Stimulated activated CD8-positive, alpha-beta memory T cell treated with anti-CD3 and anti-CD28 coated beads, Interleukin-12 subunit alpha, Interleukin-12 subunit beta, amount 100 ng/mL, for 4 hours (primary cell): Measurements from ENCODE around the gene TSC2.
"Not testable (repeated sequence)": the region's sequence is repeated elsewhere in the genome, so short reads cannot be mapped to it uniquely, and the experiment has no call there.

Experiments used
- DNase-seq: peaks from one replicate; pipeline ENCODE4 v3.0.0-alpha.2; 2020; ENCODE audit warnings: low read depth

The TSC2 gene

GRCh38 chr16:2031081-2031577 is 16.7 kb upstream of the TSC2 start:
- DNase-seq, result no peak

DNA sequence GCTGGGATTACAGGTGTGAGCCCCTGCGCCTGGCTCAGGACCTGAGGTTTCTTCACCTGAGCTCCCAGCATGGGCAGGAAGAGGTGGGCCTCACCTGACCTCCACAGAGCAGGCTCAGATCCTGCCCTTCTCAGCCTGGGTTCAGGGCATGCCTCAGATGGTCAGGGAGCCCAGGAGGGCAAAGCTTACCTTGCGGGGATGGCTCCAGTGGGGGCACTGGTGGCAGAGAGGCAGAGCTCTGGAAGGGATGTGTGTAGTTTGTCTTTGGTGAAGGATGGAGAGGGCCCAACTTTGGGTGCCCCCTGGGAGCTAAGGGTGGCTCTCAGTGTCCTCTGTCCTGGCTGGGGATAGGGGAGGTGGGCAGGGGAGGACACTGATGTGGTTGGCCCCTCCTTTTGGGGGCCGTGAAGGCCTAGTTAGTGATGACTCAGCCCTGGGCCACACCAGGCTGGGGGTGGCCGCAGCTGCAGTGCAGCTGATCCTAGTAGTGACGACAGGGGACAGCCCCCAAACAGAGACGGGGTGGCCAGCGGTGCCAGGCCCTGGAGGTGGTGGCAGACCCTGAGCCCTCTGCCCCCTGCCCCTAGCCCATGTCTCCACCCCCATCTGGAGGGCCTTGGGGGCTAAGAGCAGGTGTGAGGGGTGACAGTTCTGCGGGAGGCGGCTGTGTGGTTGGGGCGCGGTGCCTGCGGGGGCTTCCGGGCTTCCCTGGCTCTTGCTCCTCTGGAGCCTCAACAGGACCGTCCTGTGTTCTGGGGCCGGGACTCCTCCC is 15.3 kb upstream of the TSC2 start:
- no peak for DNase-seq

DNA sequence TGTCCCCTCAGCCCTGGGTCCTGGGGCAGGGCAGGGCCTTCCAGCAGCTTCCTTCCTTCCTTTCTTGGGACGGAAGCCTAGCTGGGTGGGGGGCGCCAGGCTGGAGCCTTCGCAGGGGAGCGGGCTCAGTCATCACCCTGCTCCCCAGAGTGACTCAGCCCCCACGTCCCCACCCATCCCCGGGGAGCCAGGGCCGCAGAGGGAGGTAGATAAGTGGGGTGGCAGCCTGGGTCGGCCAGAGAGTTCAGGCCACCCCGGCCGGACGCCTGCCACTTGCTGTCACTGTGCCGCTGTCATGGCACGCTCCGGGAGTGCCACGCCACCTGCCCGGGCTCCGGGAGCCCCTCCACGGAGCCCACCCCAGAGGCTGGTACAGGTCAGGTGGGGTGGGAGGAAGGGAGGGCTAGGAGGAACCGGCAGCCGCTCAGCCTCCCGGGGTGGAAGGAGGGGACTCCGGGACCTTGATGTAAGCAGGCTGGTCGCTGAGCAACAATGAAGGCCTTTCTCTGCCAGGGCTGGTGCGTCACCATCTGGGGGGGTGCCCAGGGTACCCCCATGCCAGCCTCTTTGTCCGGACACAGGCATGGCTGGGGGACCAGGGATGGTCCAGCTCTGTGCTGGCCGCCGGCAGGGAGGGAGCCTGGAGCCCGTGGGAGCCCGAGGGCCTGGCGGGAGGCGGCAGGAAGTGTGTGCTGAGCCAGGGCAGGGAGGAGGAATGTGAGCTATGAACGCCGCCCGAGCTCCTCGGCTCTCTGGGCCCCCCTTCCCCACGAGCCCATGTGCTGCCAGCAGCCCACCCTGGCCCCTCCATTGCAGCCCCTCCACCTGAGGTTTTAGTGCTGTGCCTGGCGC is 14.5 kb upstream of the TSC2 start:
- no peak for DNase-seq

DNA sequence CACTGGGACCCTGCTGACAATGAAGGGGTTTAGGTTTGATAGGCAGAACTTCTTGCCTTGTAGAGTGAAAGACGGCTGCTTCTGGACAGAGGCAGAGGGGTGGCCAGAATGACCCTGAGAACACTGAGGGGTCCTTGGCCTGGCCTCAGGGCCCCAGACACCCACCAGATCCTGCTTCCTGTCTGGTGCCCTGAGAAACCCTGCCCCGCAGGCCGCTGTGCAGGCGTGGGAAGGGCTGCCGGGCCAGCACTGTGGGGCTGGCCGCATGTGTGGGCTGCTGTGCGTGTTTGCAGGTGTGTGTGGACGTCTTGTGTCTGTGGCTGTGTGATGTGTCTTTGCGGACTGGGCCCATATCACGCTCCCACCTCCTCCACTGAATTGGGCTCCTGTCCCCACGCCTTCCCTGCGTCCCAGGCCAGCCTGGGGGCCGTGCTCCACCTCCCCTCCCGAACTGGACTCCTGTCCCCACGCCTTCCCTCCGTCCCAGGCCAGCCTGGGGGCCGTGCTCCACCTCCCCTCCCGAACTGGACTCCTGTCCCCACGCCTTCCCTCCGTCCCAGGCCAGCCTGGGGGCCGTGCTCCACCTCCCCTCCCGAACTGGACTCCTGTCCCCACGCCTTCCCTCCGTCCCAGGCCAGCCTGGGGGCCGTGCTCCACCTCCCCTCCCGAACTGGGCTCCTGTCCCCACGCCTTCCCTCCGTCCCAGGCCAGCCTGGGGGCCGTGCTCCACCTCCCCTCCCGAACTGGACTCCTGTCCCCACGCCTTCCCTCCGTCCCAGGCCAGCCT is 13.7 kb upstream of the TSC2 start:
- DNase-seq, result not testable (repeated sequence)

GRCh38 chr16:2034696-2035430 is 12.9 kb upstream of the TSC2 start:
- DNase-seq, result no peak

GRCh38 chr16:2035431-2036199 is 12.2 kb upstream of the TSC2 start:
- no peak for DNase-seq

DNA sequence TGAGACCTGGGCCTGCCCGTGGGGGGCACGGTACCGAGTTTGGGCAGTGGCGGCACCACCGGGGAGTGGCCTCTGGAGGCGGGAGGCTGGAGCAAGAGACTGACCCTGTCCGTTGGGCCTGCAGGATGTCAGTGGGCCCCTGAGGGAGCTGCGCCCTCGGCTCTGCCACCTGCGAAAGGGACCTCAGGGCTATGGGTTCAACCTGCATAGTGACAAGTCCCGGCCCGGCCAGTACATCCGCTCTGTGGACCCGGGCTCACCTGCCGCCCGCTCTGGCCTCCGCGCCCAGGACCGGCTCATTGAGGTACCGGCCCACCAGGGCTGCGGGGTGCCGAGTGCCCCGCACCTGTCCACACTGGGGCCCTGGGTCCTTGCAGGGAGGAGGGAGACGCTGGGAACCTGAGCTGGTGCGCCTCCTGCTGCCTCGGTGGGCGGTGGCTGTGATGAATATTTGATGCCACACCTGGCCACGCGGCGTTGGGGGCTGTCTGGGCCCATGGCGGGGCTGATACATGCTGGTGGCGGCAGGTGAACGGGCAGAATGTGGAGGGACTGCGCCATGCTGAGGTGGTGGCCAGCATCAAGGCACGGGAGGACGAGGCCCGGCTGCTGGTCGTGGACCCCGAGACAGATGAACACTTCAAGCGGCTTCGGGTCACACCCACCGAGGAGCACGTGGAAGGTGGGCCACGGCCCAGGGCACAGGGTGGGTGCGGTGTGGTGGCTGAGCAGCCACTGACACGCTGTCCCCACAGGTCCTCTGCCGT is 11.4 kb upstream of the TSC2 start:
- no peak for DNase-seq

- DNase-seq, result no peak
Measured at GRCh38 chr16:2037115-2037514, 10.7 kb upstream of the TSC2 start.

DNA sequence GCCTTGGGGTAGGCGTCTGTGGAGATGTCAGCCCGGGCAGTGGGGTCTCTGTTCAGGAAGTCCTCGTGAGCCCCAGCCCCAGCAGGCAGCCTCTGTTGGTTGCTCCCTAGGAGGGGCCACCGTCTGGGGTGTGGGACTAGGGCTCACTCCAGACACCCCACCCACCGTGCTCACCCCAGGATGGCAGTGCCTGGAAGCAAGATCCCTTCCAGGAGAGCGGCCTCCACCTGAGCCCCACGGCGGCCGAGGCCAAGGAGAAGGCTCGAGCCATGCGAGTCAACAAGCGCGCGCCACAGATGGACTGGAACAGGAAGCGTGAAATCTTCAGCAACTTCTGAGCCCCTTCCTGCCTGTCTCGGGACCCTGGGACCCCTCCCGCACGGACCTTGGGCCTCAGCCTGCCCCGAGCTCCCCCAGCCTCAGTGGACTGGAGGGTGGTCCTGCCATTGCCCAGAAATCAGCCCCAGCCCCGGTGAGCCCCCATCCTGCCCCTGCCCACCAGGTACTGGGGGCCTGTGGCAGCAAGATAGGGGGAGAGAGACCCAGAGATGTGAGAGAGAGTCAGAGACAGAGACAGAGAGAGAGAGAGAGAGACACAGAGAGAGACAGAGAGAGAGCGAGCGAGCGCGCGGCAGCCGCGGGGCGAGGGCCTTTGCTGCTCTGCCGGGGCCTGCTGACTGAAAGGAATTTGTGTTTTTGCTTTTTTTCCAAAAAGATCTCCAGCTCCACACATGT is 10.0 kb upstream of the TSC2 start:
- DNase-seq, result no peak

DNA sequence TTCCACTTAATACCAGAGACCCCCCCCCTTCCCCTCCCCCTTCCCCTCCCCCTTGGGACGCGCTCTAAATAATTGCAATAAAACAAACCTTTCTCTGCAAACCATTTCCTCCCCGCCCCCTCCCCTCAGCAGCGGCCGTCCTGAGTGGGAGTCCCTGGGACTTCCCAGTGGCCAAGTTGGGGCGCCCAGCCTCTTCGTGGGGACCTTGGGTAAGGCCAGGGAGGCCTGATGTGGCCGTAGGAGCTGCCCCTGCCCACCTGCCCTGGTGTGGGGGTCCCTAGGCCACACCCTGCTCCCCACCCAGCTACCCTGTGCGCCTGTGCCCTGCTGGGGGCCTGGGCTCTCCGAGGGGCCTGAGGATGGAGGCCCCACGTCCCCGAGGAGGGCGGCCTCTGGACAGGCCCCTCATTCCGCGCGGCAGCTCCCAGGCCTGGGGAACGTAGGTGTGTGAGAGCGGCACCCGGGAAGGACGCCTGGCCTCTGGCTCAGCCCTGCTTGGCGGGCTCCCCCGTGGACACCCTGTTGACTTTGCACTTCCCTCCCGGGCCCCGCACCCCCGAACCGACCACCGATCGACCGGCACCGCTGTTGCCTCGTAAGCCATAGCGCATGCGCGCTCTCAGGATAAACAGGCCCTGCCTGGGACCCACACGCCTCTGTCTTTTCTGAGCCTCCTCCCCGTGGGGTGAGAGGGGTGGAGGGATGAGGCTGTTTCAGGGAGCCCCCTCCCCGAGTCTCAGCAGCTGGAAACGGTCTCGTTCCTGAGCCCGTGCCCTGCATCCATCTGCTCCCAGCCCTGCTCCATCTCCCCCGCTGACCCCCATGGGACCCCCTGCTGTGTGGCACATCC is 9.2 kb upstream of the TSC2 start:
- no peak for DNase-seq

DNA sequence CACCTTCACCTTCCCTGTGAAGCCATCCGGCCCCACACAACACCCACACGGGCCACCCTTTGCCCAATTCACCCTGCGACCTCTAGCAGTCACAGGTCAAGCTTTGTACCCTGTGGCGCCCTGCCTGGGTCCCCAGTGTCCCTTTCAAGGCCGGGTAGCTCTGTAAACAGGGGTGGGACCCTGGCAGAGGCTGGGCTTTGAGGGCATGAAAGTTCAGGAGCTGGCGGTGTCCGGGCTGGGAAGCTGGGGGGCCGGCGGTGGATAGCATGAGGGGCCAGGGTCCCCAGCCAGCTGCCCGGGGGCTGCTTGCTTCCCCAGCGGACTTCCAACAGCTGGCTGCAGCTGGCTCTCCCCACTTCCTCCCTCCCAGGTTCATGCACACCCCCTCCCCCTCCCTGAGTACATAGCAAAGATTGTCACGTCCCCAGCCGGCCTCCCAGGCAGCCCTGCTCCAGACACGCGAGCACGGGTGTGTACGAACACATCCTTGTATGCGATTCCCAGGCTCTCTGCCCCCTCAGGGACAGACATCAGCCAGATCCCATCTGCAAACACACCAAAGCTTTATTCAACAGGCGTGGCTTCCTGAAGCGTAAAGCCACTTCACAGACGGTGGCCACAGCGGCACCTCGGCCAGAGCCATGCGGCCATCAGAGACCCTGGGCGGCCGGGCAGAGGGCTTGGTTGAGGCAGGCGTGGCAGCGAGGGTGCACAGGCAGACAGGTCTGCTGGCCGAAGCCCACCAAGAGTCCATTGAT is 8.3 kb upstream of the TSC2 start:
- no peak for DNase-seq

DNA sequence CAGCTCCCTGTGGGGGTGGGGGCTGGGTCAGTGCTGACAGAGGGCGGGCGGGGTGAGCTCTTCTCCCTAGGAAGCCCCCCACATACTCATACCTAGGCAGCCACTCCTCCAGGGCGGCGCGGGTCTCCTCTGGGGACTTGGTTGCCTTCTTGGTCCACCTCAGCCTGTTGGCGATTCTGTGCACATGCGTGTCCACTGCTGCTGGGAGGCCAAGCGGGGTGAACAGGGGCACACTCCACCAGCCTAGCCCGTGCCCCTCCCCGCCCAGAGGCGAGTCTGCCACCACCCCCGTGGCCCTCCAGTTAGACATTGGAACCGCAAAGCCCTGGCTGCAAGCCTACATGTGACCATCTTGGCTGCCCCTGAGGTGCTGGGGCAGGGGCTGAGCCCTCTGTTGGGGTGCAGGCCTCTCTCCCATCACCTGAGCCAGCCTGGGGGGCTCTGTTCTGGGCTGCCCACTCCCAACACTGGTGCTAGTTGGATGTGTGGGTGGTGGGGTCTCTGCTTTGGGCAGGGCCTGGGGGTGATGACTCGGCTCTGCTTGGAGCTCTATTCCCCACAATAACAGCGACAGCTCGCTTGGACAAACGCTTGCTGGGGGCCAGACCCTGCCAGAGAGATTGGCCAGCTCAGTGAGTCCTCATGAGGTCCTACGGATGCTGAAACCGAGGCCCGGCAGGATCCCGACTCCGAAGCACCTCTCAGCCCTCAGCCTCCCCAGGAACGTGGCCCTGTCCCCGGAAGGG is 7.6 kb upstream of the TSC2 start:
- no peak for DNase-seq

DNA sequence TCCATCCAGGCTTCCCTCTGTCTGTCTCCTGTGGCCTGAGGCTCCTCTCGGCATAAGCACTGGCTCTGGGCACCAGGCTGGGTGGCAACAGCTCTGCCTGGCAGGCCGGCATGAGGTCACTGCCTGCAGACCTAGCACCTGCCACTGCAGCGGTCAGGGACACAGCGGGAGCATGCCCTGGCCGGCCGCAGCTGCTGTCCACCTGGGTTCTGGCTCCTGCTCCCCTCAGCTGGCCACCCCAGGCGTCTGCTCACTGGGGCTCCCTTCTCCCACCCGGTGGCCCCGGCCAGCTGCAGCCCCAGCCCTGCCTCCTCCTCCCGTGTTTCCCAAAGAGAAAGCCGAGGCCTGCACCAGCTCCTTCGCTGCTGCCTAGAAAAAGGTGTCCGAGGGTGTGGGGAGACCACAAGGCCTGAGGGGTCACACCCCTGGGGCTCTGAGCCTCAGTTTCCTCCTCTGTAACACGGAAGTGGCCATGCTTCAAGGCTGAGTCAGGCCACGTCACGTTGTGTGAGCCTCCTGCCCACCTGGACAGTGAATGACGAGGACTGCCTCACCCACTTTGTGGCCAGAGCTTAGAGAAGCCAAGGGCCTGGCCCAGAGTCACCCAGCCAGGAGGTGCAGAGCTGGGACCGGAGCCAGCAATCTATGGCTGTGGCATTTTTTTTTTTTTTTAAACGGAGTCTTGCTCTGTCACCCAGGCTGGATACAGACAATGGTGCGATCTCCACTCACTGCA is 6.8 kb upstream of the TSC2 start:
- no peak for DNase-seq

DNA sequence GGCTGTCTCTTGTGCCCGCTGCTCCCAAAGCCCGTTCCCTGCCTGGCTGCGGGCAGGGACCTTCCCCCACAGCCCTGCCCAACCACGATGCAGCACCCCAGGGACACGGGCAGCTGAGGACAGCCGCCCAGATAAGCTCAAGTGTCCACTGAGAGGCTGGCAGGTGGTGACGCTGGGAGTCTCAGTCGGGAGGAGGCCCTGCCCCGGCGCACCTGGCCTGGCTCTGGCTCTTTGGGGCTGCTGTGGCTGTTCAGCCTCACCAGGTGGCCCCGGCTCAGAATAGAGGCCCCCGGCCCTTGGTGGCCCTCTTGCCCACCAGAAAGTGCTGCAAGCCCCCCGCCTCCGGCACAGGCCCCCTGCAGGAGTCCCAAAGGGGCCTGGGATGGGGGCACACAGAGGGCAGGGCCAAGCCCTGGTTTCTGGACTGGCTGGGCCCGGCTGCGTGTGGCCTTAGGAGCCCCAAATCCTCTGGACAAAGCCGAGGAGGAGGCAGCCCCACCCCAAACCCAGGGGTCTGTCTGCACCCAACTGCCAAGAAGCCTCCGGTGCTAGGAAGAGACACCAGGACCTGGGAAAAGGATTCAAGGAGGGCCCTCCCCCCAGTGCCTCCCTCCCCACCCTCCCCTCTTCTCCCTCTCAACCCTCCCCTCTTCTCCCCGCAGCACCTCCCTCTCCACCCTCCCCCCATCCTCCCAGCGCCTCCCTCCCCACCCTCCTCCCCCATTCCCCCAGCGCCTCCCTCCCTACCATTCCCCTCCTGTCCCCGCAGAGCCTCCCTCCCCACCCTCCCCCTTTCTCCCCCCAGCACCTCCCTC is 5.4 kb upstream of the TSC2 start:
- no peak for DNase-seq

- DNase-seq, result no peak
Measured at GRCh38 chr16:2042986-2043666, 4.7 kb upstream of the TSC2 start.
